KOPT-K1 (cell line): ENCODE results near the gene TNRC6B.

Experiments
- H3K27ac ChIP-seq: fragments of 200-600 bp; sonication (generic); 2 replicates; pipeline ENCODE4 v1.5.1; 2016; ENCODE audit warnings: antibody characterized with exemption, mild to moderate bottlenecking, low read depth, low read length; ENCODE audit not compliant: poor library complexity, severe bottlenecking
- H3K36me3 ChIP-seq: fragments of 200-600 bp; sonication (generic); 2 replicates; pipeline ENCODE4 v1.5.1; 2017; ENCODE audit warnings: antibody characterized with exemption, mild to moderate bottlenecking, low read length, moderate library complexity; ENCODE audit not compliant: insufficient read depth
- H3K9me3 ChIP-seq: fragments of 200-600 bp; sonication (generic); 2 replicates; pipeline ENCODE4 v1.5.1; 2017; ENCODE audit warnings: antibody characterized with exemption, low read length, mild to moderate bottlenecking; ENCODE audit not compliant: insufficient read depth, poor library complexity, severe bottlenecking

TNRC6B gene

DNA sequence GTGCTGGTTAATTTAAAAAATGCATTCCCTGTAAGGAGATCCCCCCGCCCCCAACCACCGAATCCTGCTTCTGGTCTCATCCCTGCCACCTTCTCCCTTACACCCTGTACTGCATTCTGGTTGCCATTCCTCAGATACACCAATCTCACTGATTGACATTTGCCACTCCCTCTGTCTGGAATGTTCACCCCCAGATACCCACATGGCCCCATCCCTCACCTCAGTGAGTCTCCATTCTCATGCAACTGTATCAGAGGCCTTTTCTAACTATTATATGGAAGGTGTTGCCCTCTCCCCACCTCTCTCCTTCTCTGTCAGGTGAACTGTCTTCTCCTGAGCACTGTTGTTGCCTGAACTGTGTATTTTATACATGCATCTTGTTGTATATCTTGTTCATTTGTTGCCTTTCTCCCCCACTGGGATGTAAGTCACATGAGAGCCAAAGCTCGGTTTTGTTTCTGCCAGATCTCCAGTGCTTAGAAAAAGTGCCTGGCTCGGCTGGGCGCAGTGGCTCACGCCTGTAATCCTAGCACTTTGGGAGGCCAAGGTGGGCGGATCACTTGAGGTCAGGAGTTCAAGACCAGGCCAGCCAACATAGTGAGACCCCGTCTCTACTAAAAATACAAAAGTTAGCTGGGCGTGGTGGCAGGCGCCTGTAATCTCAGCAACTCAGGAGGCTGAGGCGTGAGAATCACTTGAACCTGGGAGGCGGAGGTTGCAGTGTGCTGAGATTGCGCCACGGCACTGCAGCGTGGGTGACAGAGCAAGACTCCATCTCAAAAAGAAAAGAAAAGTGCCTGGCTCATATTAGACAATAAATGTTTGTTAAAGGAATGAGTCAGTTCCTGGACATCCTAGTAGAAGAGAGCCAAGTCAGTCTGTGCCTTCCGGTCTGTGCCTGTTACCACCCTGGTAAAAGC lies 61.0 kb downstream of the TNRC6B start:
- H3K27ac ChIP-seq: no peak overlapping the region

DNA sequence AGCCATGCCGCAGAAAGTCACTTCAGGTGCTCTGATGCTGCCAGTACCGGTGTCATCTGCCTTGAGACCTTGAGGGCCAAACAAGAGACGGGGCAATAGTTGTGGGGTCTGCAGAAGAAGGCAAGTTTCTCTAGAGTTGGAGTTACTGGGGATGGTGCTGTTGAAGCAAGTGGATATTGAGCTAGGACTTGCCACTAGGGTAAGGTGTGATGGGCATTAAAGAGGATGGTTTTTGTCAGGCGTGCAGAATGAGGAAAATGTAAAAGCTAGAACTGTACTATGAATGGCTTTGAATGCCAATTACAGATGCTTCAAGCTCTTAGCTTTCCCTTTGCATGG lies 61.6 kb downstream of the TNRC6B start:
- peaks cover 20% of the 10 kb centered on the region; the same call in 1 of the 2 replicates for H3K36me3 ChIP-seq
- no peak overlapping the region for H3K27ac ChIP-seq
- H3K9me3 ChIP-seq: no peaks in the 10 kb centered on the region

More for the DNA sequence above, 61.0 kb downstream of the TNRC6B start:
- Histone ChIP-seq H3K36me3 (peaks cover 25% of the 10 kb centered on the region; the same call in 1 of the 2 replicates), H3K9me3 (no peaks in the 10 kb centered on the region)

DNA sequence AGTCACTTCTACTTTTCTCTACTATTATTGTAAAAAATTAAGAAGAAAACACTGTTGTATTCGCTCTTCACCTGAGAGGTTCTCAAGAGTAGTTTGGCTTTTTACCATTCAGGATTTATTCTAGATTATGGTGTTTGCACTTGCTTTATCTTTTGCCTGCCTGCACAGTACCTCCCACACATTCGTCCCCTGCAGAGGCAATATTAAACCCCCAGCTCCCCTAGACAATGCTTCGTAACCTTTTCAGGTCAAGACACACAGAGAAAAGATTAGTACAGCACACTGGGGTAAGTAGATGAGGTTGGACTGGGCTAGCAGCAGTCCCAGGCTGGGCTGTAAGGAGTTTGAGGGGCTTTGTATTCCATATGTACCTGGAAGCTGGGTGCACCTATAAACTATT lies 62.4 kb downstream of the TNRC6B start:
- Histone ChIP-seq H3K36me3 (peaks cover 20% of the 10 kb centered on the region; the same call in 1 of the 2 replicates), H3K9me3 (no peaks in the 10 kb centered on the region), H3K27ac (no peak overlapping the region)

DNA sequence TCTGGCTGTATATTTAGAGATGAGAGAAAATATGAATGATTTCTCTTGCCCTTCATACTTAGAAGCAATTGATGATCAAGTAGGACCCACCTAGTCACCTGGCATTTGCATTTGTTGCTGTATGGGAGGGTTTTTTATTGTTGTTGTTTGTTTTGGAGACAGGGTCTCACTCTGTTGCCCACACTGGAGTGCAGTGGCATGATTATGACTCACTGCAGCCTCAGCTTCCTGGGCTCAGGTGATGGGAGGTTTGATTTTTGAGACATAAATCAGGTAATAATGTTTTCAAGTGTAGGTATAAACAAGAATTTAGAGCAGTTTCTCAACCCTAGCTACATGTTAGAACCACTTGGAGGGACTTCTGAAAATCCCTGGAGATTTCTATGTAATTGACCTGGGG lies 63.0 kb downstream of the TNRC6B start:
- Histone ChIP-seq H3K9me3 (no peaks in the 10 kb centered on the region), H3K36me3 (peaks cover 20% of the 10 kb centered on the region; the same call in 1 of the 2 replicates), H3K27ac (no peak overlapping the region)

DNA sequence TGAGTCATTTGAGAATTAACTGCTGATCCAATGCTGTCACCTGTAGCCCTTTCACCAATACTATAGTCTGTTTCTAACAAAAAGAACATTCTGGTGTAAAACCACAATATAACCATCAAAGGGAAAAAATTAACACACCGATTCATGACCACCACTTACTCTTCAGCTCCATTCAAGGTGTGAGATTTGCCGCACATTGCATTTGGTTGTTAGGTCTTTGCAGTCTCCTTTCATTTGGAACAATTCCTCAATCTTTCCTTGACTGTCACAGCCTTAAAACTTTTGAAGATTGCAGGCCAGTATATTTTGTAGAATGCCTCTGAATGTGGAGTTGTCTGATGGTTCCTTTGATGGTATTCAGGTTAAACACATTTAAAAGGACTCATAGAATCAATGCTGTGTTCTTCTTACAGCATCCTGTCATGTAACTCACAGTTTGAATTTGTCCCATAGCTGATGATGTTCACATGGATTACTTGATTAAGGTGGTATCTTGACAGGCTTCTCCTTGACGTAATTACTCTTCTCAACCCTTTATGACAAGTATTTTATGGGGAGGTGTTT lies 63.6 kb downstream of the TNRC6B start:
- Histone ChIP-seq H3K9me3 (no peaks in the 10 kb centered on the region), H3K27ac (no peak overlapping the region), H3K36me3 (peaks cover 24% of the 10 kb centered on the region)

DNA sequence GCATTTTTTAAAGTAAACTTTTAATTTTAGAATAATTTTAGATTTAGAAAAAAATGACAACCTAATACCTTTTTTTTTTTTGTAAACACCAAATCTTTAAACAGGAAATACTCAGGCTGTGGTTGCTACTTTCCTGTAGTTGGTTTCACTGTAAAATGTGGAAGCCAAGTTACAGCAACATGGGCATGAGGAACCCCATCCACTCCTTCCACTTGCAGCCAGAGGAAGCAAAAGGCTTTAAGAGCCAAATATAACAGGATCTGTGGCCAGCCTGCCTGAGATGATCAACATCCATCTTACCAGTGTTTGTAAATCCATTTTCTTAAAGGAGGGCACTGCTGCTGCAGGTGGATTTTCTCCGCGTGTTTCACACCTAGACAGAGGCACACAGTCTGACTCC lies 66.2 kb downstream of the TNRC6B start:
- H3K27ac ChIP-seq: peak overlapping the region; percentile 27
- peaks cover 16% of the 10 kb centered on the region for H3K36me3 ChIP-seq
- H3K9me3 ChIP-seq: no peaks in the 10 kb centered on the region

DNA sequence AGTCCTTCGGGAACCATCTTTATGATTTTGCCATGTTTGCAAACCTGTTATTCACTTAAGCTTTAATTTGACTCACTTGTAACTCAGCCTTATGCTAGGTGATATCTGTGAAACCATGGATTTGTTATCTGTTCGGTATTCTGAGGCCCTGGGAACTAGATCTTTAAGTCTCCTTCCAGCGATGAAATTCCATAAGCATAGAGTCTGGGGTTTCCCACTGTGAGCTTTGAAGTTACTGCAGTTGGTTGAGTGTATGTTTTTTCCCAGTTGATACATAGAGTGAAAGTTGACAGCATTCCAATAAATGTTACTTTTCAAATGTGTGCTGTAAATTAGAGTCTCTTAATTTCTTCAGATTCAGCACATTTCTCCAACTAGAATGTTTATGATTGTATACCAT lies 66.9 kb downstream of the TNRC6B start:
- Histone ChIP-seq H3K36me3 (peaks cover 16% of the 10 kb centered on the region), H3K27ac (no peak overlapping the region), H3K9me3 (no peaks in the 10 kb centered on the region)

DNA sequence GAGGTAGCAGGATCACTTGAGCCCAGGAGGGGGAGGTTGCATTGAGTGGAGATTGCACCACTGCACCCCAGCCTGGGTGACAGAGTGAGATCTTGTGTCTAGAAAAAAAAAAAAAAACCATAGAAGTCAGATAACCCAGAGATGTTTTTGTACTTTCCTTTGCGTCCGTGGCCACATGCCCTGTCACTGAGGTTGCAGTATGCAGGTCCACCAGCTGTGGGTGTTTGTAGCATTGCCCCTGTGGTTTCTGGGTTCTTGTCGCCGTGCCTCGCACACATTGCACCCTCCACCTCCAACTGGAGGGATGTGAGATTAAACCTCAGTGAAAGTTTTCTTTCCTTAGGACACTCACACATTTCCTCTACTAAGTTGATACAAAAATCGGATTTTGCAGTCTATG lies 70.3 kb downstream of the TNRC6B start:
- no peaks in the 10 kb centered on the region for H3K9me3 ChIP-seq
- H3K36me3 ChIP-seq: peaks cover 30% of the 10 kb centered on the region
- no peak overlapping the region for H3K27ac ChIP-seq

DNA sequence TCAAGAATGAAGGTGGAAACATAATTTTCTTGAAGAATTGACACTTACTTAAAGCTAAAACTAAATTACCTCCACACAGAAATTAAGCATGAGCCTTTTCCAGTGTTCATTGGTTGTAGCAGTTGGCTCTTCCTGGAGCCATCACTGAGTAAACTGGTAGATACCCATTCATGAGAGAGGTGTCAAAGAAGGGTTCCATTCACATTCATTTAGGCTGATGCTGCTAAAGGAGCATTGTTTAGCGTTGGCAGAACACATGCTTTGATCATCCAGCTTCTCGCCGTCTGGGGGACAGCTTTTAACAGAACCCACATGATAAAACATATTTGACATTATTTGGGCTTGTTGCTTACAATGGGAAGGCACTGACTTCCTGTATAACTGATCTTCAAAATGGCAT lies 71.6 kb downstream of the TNRC6B start:
- Histone ChIP-seq H3K27ac (peak overlapping the region; percentile 10), H3K9me3 (no peaks in the 10 kb centered on the region), H3K36me3 (peaks cover 41% of the 10 kb centered on the region)

DNA sequence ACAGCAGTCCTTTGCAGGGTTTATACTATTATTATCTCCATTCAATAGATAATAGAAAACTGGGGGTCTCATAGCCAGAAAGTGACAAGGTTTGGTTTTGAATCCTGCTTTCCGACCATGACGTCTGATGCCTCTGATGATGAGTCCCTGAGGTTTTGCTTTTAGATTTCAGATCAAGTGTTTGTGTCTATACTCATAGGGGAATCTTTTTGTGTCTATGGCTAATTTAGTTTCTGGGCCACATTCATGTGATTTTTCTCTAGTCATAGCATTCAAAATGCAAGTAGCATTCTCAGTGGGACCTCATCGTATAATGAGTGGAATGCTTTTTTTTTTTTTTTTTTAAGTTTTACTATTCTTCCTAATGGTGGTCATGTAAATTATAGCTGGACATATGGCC lies 72.9 kb downstream of the TNRC6B start:
- H3K27ac ChIP-seq: no peak overlapping the region
- peaks cover 52% of the 10 kb centered on the region for H3K36me3 ChIP-seq
- H3K9me3 ChIP-seq: no peaks in the 10 kb centered on the region

DNA sequence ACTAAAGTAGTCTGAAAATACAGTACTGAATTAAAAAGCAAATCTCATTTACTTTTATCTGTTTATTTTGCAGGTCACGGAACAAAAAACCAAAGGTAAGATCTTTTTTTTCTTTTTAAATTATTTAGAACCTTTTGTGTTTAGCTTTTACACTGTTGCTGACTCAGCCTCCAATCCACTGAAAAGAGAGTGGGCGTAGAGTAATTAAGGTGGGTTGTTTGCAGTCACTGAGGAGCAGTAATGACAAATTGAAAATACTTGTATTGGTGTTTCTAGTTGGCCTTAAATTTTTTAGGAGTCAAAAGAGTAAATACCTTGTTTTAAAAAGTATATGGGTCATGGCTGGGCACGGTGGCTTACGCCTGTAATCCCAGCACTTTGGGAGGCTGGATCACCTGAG lies 73.4 kb downstream of the TNRC6B start:
- no peak overlapping the region for H3K27ac ChIP-seq
- H3K36me3 ChIP-seq: peaks cover 49% of the 10 kb centered on the region
- H3K9me3 ChIP-seq: no peaks in the 10 kb centered on the region

DNA sequence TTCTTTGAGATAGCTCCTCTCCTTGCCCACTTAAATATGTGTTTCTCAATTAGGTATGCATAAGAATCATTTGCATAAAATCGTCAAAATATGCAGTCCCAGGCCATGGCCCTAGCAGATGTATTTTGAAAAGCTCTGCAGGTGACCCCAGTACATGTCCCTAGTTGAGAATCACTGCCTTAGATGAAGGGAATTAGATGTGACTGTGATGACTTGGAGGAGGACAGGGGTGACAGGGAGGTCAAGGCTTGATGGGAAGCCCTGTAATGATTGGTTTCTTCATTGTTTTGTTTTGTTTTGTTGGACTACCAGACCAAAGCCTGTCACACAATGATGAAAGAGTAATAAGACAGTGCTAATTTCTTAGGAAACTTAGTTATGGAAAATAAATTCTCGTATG lies 74.4 kb downstream of the TNRC6B start:
- Histone ChIP-seq H3K27ac (no peak overlapping the region), H3K36me3 (peaks cover 39% of the 10 kb centered on the region), H3K9me3 (no peaks in the 10 kb centered on the region)

DNA sequence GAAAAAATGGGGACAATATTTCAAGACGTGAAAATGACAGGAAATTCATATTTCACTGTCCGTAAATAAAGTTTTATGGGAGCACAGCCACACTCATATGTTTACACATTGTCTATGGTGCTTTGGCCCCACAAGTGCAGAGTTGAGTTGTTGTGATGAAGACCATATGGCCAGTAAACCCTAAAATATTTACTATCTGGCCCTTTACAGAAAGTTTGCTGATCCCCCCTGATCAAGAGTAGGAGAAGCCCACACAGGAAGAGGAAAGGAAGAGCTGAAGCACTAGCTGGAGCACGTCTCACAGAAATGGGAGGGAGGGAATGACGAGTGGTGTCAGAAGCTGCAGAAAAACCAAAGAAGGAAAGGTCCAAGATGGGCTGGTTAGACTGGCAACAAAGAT lies 78.8 kb downstream of the TNRC6B start:
- H3K9me3 ChIP-seq: no peaks in the 10 kb centered on the region
- H3K36me3 ChIP-seq: peaks cover 56% of the 10 kb centered on the region
- H3K27ac ChIP-seq: no peak overlapping the region

DNA sequence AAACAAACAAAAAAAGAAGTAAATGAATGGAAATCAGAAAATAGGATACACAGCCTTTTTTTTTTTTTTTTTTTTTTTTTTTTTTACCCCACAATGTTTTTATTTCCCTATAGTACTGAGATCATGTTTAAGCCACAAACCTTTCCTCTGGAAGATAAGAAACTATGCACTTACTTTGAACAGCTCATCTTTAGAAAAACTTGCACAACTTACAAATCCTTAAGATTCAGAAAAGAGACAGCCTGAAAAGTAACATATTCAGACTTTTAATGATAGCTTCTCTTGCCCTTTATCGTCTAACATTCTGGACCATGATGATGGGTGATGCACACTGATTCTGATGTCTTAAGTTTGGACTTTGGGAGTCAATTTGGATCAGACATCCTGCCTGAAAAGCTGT lies 80.3 kb downstream of the TNRC6B start:
- Histone ChIP-seq H3K27ac (no peak overlapping the region), H3K36me3 (peaks cover 52% of the 10 kb centered on the region), H3K9me3 (no peaks in the 10 kb centered on the region)

DNA sequence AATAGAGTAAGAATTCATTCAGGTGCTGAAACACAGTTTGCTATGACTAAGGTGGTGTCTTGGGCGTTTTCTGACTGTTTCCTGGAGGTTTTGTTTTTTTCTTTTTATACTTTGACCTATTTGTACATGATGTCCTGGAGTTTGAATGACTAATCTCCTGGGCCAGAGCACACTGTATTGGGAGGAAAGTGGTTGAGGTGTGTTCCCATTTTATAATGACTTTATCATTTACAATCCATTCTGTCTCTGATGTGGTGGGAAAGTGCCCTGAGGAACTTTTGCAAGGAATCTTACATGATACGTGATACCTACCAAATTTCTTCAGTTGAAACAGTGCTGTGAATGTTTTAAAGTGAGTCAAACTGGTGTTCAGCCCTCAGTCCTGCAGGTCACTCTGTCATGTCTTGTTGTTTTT lies 80.8 kb downstream of the TNRC6B start:
- Histone ChIP-seq H3K27ac (no peak overlapping the region), H3K36me3 (peaks cover 54% of the 10 kb centered on the region), H3K9me3 (no peaks in the 10 kb centered on the region)

DNA sequence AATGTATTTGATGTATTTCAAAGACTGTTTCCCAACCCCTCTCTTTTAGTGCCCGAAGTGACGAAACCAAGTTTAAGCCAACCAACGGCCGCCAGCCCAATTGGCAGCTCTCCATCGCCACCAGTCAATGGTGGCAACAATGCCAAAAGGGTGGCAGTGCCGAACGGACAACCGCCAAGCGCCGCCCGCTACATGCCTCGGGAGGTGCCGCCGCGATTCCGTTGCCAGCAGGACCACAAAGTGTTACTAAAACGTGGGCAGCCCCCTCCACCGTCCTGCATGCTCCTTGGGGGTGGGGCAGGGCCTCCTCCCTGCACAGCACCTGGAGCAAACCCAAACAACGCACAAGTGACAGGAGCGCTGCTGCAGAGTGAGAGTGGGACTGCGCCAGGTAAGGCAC lies 84.1 kb downstream of the TNRC6B start:
- H3K27ac ChIP-seq: no peak overlapping the region
- peaks cover 66% of the 10 kb centered on the region for H3K36me3 ChIP-seq
- H3K9me3 ChIP-seq: no peaks in the 10 kb centered on the region
